Mesenchymal stem cell (in vitro differentiated cells and primary cell): ENCODE measurements around the gene GLI1.

Experiments used
- DNase-seq: peaks from one replicate; pipeline ENCODE4 v3.0.0-alpha.2; 2013
- H2AFZ ChIP-seq: one replicate; pipeline ENCODE4 v1.6.1; 2013; ENCODE audit warnings: low read depth, mild to moderate bottlenecking, control low read depth, inconsistent platforms, low read length, moderate library complexity
- H2AK5ac ChIP-seq: 2 replicates; pipeline ENCODE4 v1.6.1; 2013; ENCODE audit warnings: low read length, moderate library complexity, mild to moderate bottlenecking, inconsistent platforms; ENCODE audit not compliant: severe bottlenecking
- H2BK120ac ChIP-seq: one replicate; pipeline ENCODE4 v1.6.1; 2013; ENCODE audit warnings: low read depth, mild to moderate bottlenecking, inconsistent platforms, low read length, moderate library complexity
- H2BK12ac ChIP-seq, 2 experiments: one replicate each; pipeline ENCODE4 v1.6.1; 2013; ENCODE audit warnings: inconsistent platforms in 2 of 2, low read length in 2 of 2, mild to moderate bottlenecking in 2 of 2, moderate library complexity in 2 of 2, control low read depth in 1 of 2
- H2BK15ac ChIP-seq: one replicate; pipeline ENCODE4 v1.6.1; 2013; ENCODE audit warnings: mild to moderate bottlenecking, low read depth, inconsistent platforms; ENCODE audit not compliant: poor library complexity, severe bottlenecking
- H2BK5ac ChIP-seq: 2 replicates; pipeline ENCODE4 v1.6.1; 2013; ENCODE audit warnings: low read depth, mild to moderate bottlenecking, low read length, control low read depth, inconsistent platforms; ENCODE audit not compliant: poor library complexity, severe bottlenecking
- H3K14ac ChIP-seq, 2 experiments: one replicate each; pipeline ENCODE4 v1.6.1; 2013; ENCODE audit warnings: inconsistent platforms in 2 of 2, low read length in 2 of 2, control low read depth in 1 of 2, mild to moderate bottlenecking in 1 of 2, moderate library complexity in 1 of 2
- H3K18ac ChIP-seq, 2 experiments: one replicate each; pipeline ENCODE4 v1.6.1; 2013; ENCODE audit warnings: inconsistent platforms in 2 of 2, low read length in 2 of 2, control low read depth in 1 of 2, low read depth in 1 of 2, mild to moderate bottlenecking in 1 of 2
- H3K23ac ChIP-seq, 2 experiments: one replicate each; pipeline ENCODE4 v1.6.1; 2013; ENCODE audit warnings: inconsistent platforms in 2 of 2, low read length in 2 of 2, mild to moderate bottlenecking in 2 of 2, moderate library complexity in 2 of 2, control low read depth in 1 of 2
- H3K27ac ChIP-seq: 2 replicates; pipeline ENCODE4 v1.5.1; 2013; ENCODE audit warnings: mild to moderate bottlenecking, moderate library complexity, low read length, control low read depth, inconsistent platforms; ENCODE audit not compliant: poor library complexity, severe bottlenecking
- H3K27me3 ChIP-seq, 2 experiments: 2 replicates each; pipeline versions ENCODE4 v1.6.1 to v1.7.0; 2013; ENCODE audit warnings: low read length in 2 of 2, mild to moderate bottlenecking in 2 of 2, moderate library complexity in 2 of 2, control low read depth in 1 of 2, inconsistent platforms in 1 of 2; ENCODE audit not compliant: control insufficient read depth in 1 of 2, insufficient read depth in 1 of 2
- H3K36me3 ChIP-seq, 2 experiments: 2 replicates each; pipeline versions ENCODE4 v1.6.1 to v1.7.0; 2013; ENCODE audit warnings: low read length in 2 of 2, control low read depth in 1 of 2, inconsistent platforms in 1 of 2, low read depth in 1 of 2, mild to moderate bottlenecking in 1 of 2; ENCODE audit not compliant: insufficient read depth in 2 of 2, control insufficient read depth in 1 of 2
- H3K4ac ChIP-seq, 2 experiments: one replicate each; pipeline ENCODE4 v1.6.1; 2013; ENCODE audit warnings: inconsistent platforms in 2 of 2, low read length in 2 of 2, mild to moderate bottlenecking in 2 of 2, moderate library complexity in 2 of 2, control low read depth in 1 of 2, low read depth in 1 of 2
- H3K4me1 ChIP-seq: 2 replicates; pipeline ENCODE4 v1.6.1; 2013; ENCODE audit warnings: low read depth, low read length, control low read depth; ENCODE audit not compliant: control insufficient read depth, insufficient read depth
- H3K4me2 ChIP-seq: 2 replicates; pipeline ENCODE4 v1.6.1; 2013; ENCODE audit warnings: low read length, mild to moderate bottlenecking, inconsistent platforms; ENCODE audit not compliant: poor library complexity, severe bottlenecking
- H3K4me3 ChIP-seq, 2 experiments: 2 replicates each; pipeline versions ENCODE4 v1.5.1 to v1.7.0; 2013; ENCODE audit warnings: low read length in 2 of 2, mild to moderate bottlenecking in 2 of 2, control low read depth in 1 of 2, low read depth in 1 of 2; ENCODE audit not compliant: insufficient read depth in 1 of 2
- H3K79me1 ChIP-seq: replicated peaks from 2 replicates; pipeline ENCODE4 v1.6.1; 2013; ENCODE audit warnings: mild to moderate bottlenecking, control low read depth, low read length, inconsistent platforms; ENCODE audit not compliant: poor library complexity, severe bottlenecking
- H3K9ac ChIP-seq: 2 replicates; pipeline ENCODE4 v1.7.0; 2013; ENCODE audit warnings: mild to moderate bottlenecking, low read length, moderate library complexity
- H3K9me3 ChIP-seq: 2 replicates; pipeline ENCODE4 v1.7.0; 2013; ENCODE audit warnings: mild to moderate bottlenecking, low read length; ENCODE audit not compliant: control insufficient read depth
- H4K8ac ChIP-seq: one replicate; pipeline ENCODE4 v1.6.1; 2013; ENCODE audit warnings: inconsistent platforms, mild to moderate bottlenecking, low read length, moderate library complexity
- H4K91ac ChIP-seq: one replicate; pipeline ENCODE4 v1.6.1; 2013; ENCODE audit warnings: mild to moderate bottlenecking, low read length, inconsistent platforms
- whole genome bisulfite sequencing: methylation state at CpG from one replicate; pipeline ENCODE4 v1.1.7; 2013; ENCODE audit warnings: mixed read lengths; 5-methylcytosine and 5-hydroxymethylcytosine counted together

GLI1 gene

DNA sequence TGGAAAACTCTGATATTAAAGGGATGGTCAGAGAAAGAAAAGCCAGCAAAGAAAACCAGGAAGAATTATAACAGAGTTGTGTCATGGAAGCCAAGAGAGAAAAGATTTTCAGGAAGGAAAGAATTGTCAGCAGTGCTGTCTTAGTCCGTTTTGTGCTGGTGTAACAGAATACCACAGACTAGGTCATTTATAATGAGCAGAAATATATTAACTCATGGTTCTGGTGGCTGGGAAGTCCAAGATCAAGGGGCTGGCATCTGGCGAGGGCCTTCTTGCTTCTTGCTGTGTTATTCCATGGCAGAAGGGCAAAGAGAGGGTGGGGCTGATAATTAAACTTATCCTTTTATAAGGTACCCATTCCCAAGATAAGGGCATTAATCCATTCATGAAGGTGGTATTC is 10.9 kb upstream of the GLI1 start:
- 78% methylated on average over 1 of the region's 2 CpGs for WGBS

DNA sequence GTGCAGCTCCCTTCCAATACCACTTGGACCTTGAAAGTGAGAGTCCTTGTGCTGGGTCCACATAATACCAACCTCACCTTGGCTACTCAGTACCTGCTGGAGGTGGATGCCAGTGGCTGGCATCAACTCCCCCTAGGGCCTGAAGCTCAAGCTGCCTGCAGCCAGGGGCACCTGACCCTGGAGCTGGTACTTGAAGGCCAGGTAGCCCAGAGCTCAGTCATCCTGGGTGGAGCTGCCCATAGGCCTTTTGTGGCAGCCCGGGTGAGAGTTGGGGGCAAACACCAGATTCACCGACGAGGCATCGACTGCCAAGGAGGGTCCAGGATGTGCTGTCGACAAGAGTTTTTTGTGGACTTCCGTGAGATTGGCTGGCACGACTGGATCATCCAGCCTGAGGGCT is 10.2 kb upstream of the GLI1 start:
- H3K36me3 ChIP-seq: no peaks in the 10 kb centered on the region
- no peak overlapping the region for H4K8ac ChIP-seq
- no peak overlapping the region for H3K9ac ChIP-seq
- no peak overlapping the region for H3K18ac ChIP-seq
- H3K4ac ChIP-seq: no peak overlapping the region
- no peak overlapping the region for H2AFZ ChIP-seq
- no peak overlapping the region for H2BK12ac ChIP-seq
- H3K23ac ChIP-seq: no peak overlapping the region
- H3K4me3 ChIP-seq: no peak overlapping the region
- H3K27me3 ChIP-seq: no peaks in the 10 kb centered on the region
- no peaks in the 10 kb centered on the region for H3K9me3 ChIP-seq
- H3K79me1 ChIP-seq: no peaks in the 10 kb centered on the region
- DNase-seq: no peak
- no peak overlapping the region for H2BK15ac ChIP-seq
- H3K4me1 ChIP-seq: peaks cover 8% of the 10 kb centered on the region
- H2BK5ac ChIP-seq: no peak overlapping the region
- H3K14ac ChIP-seq: peak overlapping the region in 1 of 2 experiments; percentile 57
- no peak overlapping the region for H2AK5ac ChIP-seq
- no peak overlapping the region for H3K27ac ChIP-seq
- no peak overlapping the region for H3K4me2 ChIP-seq
- no peak overlapping the region for H4K91ac ChIP-seq
- no peak overlapping the region for H2BK120ac ChIP-seq
- WGBS: 96% methylated on average over 7 of the region's 7 CpGs

More for the DNA sequence above, 10.9 kb upstream of the GLI1 start:
- H4K8ac ChIP-seq: no peak overlapping the region
- H4K91ac ChIP-seq: no peak overlapping the region
- no peak overlapping the region for H3K4me3 ChIP-seq
- H2AK5ac ChIP-seq: no peak overlapping the region
- no peak overlapping the region for H2BK12ac ChIP-seq
- DNase-seq: no peak
- no peak overlapping the region for H3K4ac ChIP-seq
- H3K14ac ChIP-seq: no peak overlapping the region
- H2BK120ac ChIP-seq: no peak overlapping the region
- no peak overlapping the region for H2AFZ ChIP-seq
- H3K27me3 ChIP-seq: no peaks in the 10 kb centered on the region
- no peaks in the 10 kb centered on the region for H3K36me3 ChIP-seq
- H3K18ac ChIP-seq: no peak overlapping the region
- H2BK5ac ChIP-seq: no peak overlapping the region
- H3K27ac ChIP-seq: no peak overlapping the region
- H3K9ac ChIP-seq: no peak overlapping the region
- no peaks in the 10 kb centered on the region for H3K9me3 ChIP-seq
- H3K79me1 ChIP-seq: no peaks in the 10 kb centered on the region
- no peak overlapping the region for H3K4me2 ChIP-seq
- peaks cover 8% of the 10 kb centered on the region for H3K4me1 ChIP-seq
- H3K23ac ChIP-seq: no peak overlapping the region
- no peak overlapping the region for H2BK15ac ChIP-seq

DNA sequence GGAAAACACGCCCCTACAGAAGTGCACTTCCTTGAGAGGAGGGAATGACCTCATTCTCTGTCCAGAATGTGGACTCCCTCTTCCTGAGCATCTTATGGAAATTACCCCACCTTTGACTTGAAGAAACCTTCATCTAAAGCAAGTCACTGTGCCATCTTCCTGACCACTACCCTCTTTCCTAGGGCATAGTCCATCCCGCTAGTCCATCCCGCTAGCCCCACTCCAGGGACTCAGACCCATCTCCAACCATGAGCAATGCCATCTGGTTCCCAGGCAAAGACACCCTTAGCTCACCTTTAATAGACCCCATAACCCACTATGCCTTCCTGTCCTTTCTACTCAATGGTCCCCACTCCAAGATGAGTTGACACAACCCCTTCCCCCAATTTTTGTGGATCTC is 9.5 kb upstream of the GLI1 start:
- Histone ChIP-seq H3K4me2 (no peak overlapping the region), H3K79me1 (no peaks in the 10 kb centered on the region), H2BK12ac (no peak overlapping the region), H3K23ac (no peak overlapping the region), H3K14ac (no peak overlapping the region), H2AFZ (no peak overlapping the region), H3K9ac (no peak overlapping the region), H2BK15ac (no peak overlapping the region), H2BK120ac (no peak overlapping the region), H3K4me1 (peaks cover 15% of the 10 kb centered on the region), H2BK5ac (no peak overlapping the region), H3K27me3 (no peaks in the 10 kb centered on the region), H3K4me3 (no peak overlapping the region), H3K4ac (no peak overlapping the region), H3K27ac (no peak overlapping the region), H3K36me3 (no peaks in the 10 kb centered on the region), H3K9me3 (no peaks in the 10 kb centered on the region), H4K91ac (no peak overlapping the region), H2AK5ac (no peak overlapping the region), H4K8ac (no peak overlapping the region), H3K18ac (no peak overlapping the region)
- WGBS: 93% methylated on average over 3 of the region's 3 CpGs
- DNase-seq: no peak

GRCh38 chr12:57451233-57451778 is 8.3 kb upstream of the GLI1 start:
- no peak overlapping the region for H2BK15ac ChIP-seq

More at GRCh38 chr12:57451233-57451778, 8.3 kb upstream of the GLI1 start:
- H3K79me1 ChIP-seq: no peaks in the 10 kb centered on the region
- H2BK5ac ChIP-seq: no peak overlapping the region
- no peak overlapping the region for H2AFZ ChIP-seq
- peak overlapping the region in 1 of 2 experiments; percentile 3 for H2BK12ac ChIP-seq
- H3K4ac ChIP-seq: no peak overlapping the region
- H3K27ac ChIP-seq: no peak overlapping the region
- H3K36me3 ChIP-seq: no peaks in the 10 kb centered on the region
- no peak overlapping the region for H3K9ac ChIP-seq
- no peak overlapping the region for H2BK120ac ChIP-seq
- H2AK5ac ChIP-seq: no peak overlapping the region
- peaks cover 24% of the 10 kb centered on the region for H3K4me1 ChIP-seq
- H3K23ac ChIP-seq: no peak overlapping the region
- no peak overlapping the region for H4K91ac ChIP-seq
- peaks cover under 1 to 5% of the 10 kb centered on the region in 2 experiments for H3K27me3 ChIP-seq
- H3K4me2 ChIP-seq: no peak overlapping the region
- H3K14ac ChIP-seq: no peak overlapping the region
- no peak overlapping the region for H3K18ac ChIP-seq
- H4K8ac ChIP-seq: no peak overlapping the region
- H3K4me3 ChIP-seq: no peak overlapping the region
- no peak for DNase-seq
- WGBS: 89% methylated on average over 5 of the region's 6 CpGs
- H3K9me3 ChIP-seq: no peaks in the 10 kb centered on the region
